Kasumi-1 (cell line): ENCODE data around the gene UST.
A peak's percentile ranks its signal among the peaks of the same experiment; 100 is the strongest.

Source experiments
- DNase-seq, 2 experiments: peaks; one replicate each; lab custom pipeline; 2025; lab: John Stamatoyannopoulos, UW

UST gene

DNA sequence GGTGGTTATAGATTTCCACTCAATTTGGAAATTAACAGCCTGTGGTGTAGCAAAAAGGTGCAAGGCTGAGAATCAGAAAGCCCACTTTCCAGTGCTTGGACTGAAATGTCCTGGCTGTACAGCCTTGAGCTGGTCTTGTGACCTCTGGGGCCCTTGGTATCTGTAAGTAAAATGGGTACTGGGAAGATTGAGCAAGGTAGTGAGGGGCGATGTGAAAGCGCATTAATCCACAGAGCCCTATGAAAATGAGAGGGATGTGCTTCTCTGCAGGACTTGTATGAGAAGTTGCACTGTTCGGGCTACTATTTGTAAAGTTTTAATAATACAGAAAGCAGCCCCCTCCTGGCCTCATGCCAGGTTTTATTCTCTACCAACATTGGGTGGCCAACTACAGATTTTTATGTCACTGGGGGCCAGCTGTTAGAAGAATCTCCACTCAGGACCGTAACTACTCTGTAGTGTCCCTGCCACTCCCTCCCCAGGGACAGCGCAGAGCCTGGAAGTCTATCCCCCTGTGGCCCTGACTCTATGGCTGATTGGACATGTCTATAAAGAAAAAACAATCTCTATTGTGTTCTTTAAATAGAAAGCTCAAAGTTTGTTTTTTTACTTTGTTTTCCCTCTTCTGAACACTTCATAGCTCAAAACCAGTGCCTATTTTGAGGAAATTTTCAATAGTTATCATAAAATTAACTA lies 316.0 kb downstream of the UST start:
- DNase-seq: no peak

DNA sequence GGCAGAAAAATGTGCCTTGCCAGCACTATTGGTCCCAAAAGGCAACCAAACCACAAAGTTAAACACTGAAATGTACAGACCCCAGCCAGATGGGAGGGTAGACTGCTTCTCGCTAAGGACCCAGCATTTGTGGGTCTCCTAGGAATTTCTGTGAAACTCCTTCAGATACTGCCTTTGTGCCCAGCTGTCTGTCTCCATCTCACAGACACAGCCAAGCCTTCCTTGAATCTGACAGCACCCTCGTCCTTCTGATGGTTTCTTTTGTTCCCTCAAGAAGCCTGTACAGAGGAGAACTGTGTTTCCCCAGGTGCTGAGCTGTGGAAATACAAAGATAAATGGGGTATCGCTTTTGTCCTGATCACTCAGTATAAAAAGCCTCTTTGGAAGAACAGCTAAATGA lies 316.6 kb downstream of the UST start:
- DNase-seq: no peak

DNA sequence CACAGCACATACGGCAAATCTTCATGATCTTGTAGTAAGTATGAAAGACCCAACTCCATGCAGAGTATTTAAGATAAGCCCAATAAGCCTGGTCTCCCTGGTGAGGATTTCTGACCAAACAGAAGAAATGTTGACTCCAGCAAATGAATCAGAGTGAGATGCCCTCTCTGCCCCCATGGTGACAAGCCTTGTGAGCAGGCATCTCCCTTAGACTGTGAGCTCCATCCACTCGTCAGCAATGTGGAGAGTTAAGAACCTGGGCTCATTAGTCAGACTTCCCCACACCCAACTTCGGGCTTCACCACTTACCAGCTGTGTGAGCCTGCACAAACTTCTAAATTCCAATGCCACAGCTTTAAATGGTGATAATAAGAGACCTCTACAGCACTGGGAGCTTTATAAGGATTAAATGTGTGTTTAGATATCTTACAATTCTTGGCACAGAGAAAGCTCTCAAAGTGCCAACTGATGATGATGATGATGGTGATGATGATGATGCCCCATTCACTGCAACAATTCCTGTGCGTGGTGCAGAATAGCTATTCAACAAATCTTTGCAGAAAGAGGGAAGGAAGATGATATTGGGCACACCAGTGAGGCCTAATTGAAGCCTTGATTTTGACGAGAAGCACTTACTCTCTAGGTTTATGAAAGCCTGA lies 317.3 kb downstream of the UST start:
- DNase-seq: no peak

DNA sequence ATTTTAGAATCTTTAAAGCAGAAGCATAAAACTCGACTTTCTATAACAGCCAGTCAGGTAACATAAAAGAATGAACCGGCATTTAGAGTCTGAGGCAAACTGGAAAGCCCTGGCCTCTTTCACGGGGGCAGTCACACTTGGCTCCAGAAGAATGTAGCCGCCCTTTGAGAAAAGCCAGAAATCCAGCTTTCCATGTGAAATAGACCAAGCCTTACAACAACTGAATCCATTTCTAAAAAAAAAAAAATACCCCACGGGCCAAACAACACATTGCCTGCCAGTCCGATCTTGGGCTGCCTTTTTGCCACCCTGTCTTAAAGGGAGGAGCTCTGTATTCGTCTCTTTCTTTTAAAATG lies 317.8 kb downstream of the UST start:
- DNase-seq: no peak

DNA sequence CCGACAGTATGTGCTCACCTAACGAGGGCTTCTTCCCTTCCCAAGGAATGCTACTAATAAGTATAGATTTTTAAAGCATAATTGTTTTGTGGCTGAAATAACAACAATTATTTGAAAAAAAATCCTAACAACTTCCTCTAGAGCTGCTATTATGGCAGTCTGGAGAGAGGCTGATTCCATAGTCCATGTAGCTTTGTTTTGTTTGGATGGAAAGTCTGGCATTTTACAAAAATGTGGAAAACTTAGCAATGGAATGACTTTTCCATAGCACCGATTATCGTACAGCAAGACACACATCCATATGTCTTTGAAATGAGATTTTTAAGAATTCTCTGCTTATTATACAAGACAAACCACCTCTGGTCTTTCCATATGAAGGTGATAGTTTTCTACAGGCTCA lies 318.3 kb downstream of the UST start:
- no peak for DNase-seq

DNA sequence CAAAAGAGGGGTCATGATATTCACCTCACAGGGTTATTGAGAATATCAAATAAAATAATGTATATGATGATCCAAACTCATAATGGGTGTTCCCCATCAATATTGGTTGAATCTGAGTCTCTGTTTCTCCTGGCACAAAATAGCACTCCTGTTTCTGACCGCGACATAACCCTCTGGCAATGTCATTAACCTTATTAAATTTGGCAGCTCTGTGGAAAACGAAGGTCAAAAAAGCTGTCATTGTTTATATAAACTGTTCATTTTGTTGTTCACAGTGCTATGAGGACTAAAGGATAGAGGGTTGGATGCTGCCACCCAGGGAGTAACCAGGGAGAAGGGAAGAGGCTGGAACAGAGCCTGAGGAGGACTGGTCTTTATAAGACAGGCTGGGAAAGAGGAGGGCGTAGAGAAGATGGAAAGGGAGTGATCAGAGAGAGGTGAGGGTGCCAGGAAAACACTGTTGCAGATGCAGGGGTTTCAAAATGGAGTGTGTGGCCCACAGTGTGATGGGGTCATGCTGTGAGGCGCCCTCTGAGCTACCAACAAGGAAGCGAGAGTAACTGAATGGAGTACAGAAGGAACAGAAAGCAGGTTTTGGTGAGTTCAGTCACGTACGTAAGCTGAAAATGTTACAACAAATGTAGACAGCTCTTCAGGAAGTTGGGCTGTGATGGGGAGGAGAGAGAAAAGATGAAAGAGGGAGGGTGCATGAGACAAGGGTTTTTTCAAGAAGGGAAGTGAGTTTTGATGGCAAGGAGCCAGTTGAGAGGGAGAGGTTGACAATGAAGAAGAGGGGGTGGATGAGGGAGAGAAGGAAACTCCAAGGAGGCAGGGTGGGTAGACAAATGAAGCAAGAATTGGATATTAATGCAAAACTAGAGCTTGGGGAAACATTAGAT lies 319.1 kb downstream of the UST start:
- DNase-seq: peak; percentile 59 to 67

DNA sequence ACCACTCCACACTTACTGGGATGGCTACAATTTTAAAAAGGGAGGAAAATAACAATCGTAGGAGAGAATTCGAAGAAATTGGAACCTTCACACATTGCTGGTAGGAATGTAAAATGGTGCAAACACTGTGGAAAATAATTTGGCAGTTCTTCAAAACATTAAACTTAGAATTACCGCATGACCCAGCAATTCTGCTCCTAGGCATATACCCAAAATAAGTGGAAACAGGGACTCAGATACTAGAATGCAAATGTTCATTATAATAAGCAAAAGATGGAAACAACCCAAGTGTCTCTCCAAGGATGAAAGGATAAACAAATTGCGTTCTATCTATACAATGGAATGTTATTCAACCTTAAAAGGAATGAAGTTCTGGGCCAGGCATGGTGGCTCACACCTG lies 325.2 kb downstream of the UST start:
- no peak for DNase-seq

DNA sequence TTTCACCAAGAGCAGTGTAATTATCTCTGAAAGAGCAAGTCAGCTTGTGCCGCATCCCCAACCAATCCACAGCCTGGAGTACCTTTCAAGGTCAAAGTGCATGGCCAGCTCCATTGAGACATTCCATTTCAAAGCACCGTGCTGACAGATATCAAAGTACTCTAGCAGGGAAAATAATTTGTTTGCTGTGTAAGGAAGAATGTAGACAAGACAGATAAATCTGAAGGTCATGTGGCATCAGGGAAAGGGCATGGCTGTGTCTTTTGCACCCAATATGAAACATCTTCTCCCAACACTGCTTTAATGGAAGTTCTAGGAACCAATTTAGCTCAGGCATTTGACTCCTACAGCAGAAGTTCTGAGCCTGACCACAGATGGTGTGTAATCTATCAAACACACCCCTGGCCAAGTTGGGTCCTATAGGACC lies 328.0 kb downstream of the UST start:
- no peak for DNase-seq

DNA sequence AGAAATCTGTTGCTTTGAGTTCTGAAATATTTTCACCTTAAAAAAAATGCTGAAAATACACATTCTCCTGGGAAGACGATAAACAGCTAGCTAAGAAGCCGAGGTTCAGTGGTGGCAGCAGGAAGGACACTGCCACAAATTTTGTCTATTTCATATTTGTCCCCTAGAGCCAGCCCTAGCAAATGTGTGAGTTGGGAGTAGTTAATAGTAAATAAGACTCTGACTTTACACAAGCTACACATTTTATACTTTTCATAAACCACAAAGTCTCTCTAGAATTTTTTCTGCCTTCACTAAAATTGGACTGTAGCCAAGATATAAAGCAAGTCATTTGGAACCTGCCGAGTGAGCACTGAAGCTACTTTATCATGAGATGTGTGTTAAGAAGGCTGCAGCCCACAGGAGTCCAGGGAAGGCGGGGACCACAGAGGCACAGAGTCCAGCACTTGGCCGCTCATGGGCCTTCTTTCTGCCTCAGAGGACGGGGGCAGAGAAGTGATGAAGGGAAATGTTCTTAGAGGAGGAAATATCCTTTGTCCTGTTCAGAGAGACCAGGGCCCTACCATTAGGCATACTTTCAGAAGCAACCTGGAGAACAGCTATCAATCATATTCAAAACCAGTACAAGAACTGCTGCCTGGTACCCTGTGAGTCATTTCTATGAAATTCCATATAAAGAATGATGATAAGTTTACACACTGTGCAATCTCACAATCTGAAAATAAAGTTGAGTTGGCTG lies 329.0 kb downstream of the UST start:
- no peak for DNase-seq

DNA sequence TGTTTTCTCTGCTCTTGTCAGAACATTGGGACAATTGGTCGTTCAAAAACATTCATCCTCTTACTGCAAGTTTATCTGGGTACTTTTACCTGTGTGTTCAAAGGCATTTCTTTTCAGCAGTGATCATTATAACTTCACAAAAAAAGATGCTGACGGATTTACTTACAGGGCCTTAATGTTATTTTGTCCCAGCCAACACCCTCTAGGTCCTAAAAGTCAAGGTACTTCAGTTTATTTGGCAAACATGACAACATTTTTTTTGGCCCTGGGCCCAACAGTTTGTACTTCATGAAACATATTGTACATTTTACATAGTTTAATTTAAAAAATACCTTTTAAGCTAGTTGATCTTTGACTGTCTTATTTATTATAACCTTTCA lies 329.5 kb downstream of the UST start:
- no peak for DNase-seq

DNA sequence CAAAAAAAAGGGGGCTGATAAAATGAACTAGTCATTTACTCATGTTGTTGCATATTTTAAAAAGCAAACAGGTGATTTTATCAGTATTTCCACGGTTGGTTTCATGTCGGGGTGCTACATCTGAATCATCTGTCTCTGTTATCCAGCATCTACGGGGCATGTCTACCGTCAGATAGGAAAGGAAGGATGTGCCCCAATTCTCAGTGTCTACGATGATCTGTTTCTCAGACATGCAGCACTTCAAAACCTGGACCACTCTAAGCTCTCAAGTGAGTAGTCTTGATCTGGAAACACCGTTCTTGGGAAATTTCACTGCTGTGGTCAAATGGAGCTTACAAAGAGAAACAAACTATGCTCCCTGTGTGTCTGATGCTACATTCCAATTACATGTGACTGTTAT lies 330.4 kb downstream of the UST start:
- DNase-seq: no peak

DNA sequence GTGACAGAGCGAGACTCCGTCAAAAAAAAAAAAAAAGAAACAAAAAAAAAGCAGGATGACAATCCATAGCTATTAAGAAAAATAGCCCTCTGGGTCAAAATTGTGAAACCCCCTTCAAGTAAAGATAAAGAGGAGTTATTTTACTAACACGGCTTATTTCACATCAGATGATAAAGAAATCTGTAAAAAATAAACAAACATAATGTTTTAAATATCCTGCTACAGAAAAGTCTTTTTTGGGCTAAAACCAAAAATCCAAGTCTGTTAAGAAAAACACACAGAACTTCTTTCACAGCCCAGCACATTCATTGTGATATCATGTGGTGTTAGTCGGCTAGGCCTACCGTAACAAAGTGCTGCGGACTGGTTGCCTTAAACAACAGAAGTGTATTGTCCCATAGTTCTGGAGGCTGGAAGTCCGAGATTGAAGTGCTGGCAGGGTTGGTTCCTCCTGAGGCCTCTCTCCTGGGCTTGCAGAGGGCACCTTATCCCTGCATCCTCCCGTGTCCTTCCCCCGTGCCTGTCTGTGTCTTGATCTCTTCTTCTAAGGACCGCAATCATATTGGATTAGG lies 331.5 kb downstream of the UST start:
- no peak for DNase-seq

DNA sequence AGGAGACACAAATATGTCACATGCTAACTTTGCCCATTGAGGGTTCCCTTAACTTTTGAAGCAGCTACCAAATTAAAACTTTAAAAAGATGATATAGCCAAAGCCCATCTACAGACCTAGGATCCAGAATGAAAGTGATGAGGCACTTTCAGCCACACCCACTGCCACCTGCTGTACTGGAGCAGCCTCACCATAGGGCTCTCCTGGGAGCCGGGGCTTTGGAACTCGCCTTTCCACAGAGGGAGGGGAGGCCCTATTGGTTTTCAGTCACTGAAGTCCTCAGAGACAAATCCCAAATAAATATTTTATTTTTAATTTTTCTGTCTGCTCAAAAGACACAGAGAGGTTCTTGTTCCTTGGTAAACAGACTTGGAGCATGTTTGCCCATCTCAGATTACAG lies 332.6 kb downstream of the UST start:
- no peak for DNase-seq

DNA sequence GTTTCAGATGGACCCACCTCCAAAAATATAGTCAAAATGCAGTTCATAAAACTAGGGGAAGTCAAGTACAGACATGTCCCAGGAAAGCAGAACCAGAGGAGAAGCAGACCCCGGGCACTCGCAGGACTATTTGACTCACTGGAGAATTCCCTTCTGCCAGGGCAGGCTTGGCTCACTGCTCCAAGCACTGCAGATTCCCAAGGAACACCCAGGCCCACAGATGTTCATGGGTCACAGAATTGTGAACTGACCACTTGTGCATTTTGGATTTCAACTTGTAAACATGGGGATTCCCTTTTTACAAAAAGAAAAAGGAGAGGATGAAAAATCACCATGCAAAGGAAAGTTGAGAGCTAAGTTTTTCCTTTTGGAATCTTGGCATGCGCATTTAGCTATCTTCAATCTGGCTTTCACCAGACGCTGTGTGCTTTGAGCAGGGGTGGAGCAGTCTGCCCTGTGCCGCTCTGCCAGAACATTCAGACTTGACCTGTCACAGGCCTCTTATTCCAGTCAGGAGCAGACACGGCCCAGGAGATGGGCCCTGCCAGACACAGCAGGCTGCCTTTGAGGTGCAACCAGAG lies 333.2 kb downstream of the UST start:
- peak; percentile 7 to 36 for DNase-seq

DNA sequence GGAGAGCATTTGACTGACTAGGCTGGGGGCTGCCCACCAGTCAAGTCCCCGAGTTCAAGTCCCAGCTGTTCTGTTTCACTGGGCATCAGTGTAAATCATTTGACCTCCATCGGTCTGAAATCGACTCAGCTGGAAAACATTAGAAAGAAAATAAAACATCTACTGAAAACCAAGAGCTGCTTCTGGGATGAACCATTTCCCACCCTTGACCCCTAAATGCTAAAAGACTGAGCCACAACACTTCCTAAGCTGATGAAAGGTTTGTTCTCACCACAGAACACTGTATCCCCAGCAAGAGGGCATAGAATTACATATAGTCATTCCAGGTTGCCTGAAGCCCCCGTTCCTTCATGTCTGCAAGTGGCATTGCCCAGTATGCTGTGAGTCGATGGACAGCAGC lies 333.7 kb downstream of the UST start:
- DNase-seq: no peak

DNA sequence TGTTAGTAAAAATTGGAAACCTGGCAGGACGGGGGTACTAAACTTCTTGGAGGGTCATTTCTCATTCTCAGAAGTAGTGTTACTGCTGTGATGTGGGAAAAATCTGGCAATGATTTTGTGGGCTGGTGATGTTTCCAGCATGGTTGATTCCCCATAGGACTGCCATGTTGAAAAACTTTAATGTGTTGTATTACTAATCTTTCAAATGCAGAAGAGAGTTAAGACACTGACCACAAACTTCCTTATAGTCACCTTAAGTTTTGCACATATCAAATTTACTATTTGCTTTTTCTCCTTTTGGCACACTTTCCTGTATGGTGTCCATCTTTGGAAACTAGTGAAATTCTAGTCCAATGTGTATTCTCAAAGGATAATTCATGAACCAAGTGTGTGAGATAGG lies 334.5 kb downstream of the UST start:
- DNase-seq: peak in 1 of 2 experiments; percentile 10

DNA sequence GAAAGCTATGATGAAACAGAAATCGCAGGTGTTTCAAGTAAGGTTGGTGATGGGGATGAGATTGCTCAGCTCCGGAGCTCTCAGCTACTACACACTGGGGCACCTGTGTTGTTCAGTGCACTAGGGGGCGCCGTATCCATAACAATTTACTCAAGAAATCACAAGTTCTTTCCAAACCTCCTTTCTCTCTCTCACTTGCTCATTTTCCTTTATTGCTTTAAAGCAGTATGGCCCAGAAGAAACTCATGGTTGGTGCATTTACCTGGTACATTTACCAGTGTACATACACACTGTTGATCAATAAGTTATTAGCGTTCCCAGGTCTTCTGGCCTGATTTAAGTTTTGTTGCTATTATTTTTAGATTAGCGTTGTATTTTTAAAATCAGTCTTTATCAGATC lies 335.5 kb downstream of the UST start:
- peak; percentile 71 to 79 for DNase-seq

DNA sequence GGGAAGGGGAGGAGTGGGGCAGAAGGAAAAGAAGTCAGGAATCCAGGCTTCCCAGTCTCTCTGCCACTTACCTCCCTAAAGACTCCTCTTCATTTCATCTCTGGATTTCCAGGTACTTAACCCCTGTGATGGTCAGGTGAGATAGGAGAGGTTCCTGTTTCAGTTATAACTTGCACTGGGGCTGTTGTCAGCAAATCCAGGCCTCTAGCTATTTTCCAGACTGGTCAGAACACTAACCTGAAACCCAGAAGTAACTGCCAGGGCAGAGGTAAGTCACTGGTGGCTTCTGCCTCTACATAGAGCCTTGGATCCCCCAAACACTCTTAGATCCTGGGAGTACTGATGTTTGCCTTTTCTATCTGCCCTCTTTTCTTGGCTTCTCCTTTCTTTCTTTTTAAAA lies 337.2 kb downstream of the UST start:
- DNase-seq: no peak

DNA sequence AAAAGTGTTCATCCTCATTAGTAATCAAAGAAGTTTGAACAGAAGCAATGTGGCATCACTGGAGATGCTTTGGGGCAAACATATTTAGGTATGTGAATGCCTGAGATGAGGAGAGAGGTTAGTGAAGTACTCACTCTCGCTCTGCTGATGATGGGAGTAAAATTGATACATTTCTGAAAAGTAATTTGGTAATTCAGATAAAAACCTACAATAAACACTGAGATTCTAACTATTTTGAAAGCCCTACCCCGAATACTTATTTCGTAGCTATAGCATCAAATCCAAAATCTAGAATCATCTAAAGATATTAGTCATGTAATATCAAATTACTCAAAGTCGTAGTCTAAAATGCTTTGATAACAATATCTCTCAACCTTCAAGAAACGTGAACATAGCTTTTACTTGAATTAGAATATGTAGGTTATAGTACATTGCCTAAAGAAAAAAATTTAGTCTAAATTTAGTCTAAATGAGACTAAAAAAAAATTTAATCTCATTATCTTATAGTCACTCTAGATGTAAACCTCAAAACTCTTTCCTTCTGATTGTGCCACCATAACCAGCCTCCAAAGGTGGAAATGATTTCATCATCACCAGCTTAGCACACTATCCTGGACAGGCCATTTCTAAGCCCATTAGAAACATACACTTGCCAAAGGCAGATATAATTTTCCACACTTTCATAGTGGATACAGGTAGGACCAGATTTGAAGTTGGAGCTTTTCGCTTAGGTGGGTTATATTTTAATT lies 338.2 kb downstream of the UST start:
- no peak for DNase-seq

DNA sequence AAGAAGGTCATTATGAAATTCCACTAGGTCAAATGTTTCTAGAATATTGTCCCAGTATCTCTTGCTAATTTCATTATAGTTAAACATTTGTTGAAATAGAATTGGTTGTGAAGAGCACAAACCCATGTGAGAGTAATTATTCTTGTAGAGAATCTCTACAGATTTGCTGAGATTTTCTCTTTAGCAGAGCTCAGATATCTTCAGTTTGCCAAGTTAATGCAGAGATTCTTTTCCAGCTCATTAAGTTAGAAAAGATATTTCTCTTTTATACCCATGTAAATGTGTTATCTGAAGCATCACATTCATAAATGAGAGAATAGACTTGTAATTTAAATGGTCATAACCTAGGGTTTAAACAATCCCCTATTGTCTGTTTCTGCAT lies 338.7 kb downstream of the UST start:
- no peak for DNase-seq

DNA sequence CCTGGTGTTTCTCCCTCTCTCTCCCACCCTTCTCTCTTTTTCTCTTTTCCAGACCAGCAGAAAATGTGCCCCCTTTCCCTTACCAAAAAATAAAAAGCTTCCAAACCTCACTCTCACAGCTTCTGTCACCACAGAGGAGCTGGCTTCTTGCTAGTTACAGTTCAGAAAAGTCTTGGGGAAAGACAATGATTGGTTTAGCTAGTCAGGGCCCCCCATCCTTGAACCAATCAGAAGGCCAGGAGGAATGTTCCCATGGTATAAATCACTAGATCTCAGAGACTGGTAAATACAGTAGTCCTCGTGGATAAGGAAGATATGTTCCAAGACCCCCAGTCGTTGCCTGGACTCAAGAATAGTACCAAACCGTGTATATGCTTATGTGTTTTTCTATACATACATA lies 339.5 kb downstream of the UST start:
- DNase-seq: no peak
